ENCODE data around the gene RAB13. TPM values are rescaled to one million over a fixed set of nuclear protein-coding genes. Genes with fewer than 3 reads are reported as not detected.
"Not testable (repeated sequence)": the region's sequence is repeated elsewhere in the genome, so short reads cannot be mapped to it uniquely, and the experiment has no call there.

Gene RAB13
- 119 TPM for polyA plus RNA-seq (2013)

GRCh38 chr1:153985941-153986761 lies at the start of gene RAB13:
Gene RAB13, minus strand, starts transcription at chr1:153986339. Its CDS starts 103 bp downstream, at chr1:153986236.
- Histone ChIP-seq H3K4me3 (ENCODE audit: control insufficient read depth in 1 of 7, extremely low read depth in 1 of 7, insufficient read depth in 4 of 7, low read depth in 2 of 7, low read length in 6 of 7) (peak within 1 kb of the TSS; percentile 23 to 87 (median 66)), H3K27me3 (replicated peaks in 2 of 5; ENCODE audit: control insufficient read depth in 4 of 5, insufficient read depth in 5 of 5, low read length in 4 of 5) (no peaks in the 10 kb centered on the region)
- CTCF ChIA-PET: interaction anchor here (0.9 to 6.3 kb wide), 24 partner anchors 11 to 358 kb away, joined by 3 to 65 read pairs (median 4); partner anchors contain the start of genes CREB3L4, DENND4B, JTB and SLC39A1

GRCh38 chr1:154033697-154034096 lies 47.6 kb upstream of the RAB13 start:
- POLR2A ChIA-PET; H3K36me3 ChIP-seq (ENCODE audit: control insufficient read depth in 4 of 4, insufficient read depth in 4 of 4, low read length in 3 of 4); DNase-seq; H3K4me1 ChIP-seq (ENCODE audit: control extremely low read depth in 1 of 4, control insufficient read depth in 4 of 4, insufficient read depth in 4 of 4, low read length in 3 of 4); CTCF ChIA-PET; H3K27ac ChIP-seq (ENCODE audit: insufficient read depth in 1 of 2, low read depth in 1 of 2, low read length in 2 of 2, poor library complexity in 1 of 2, severe bottlenecking in 2 of 2); H3K27me3 ChIP-seq (replicated peaks in 2 of 5; ENCODE audit: control insufficient read depth in 4 of 5, insufficient read depth in 5 of 5, low read length in 4 of 5); H3K4me3 ChIP-seq (ENCODE audit: control insufficient read depth in 1 of 7, extremely low read depth in 1 of 7, insufficient read depth in 4 of 7, low read depth in 2 of 7, low read length in 6 of 7); H3K9me3 ChIP-seq (ENCODE audit: control extremely low read depth in 1 of 5, control insufficient read depth in 4 of 5, insufficient read depth in 2 of 5, low read depth in 1 of 5, low read length in 4 of 5): not testable (repeated sequence)
- no CpG with 5 or more reads among the region's 1 CpG for WGBS (ENCODE audit: insufficient coverage)

More at GRCh38 chr1:153985941-153986761, at the start of gene RAB13:
- POLR2A ChIA-PET: interaction anchor here (0.8 to 2.8 kb wide), 6 partner anchors 9 to 196 kb away, joined by 3 to 17 read pairs (median 5); partner anchors contain the start of genes DENND4B, GATAD2B, JTB and SLC39A1
- peak within 1 kb of the TSS; percentile 54 to 80 for H3K27ac ChIP-seq (ENCODE audit: insufficient read depth in 1 of 2, low read depth in 1 of 2, low read length in 2 of 2, poor library complexity in 1 of 2, severe bottlenecking in 2 of 2)
- H3K4me1 ChIP-seq (ENCODE audit: control extremely low read depth in 1 of 4, control insufficient read depth in 4 of 4, insufficient read depth in 4 of 4, low read length in 3 of 4): peaks cover 14 to 34% (median 23%) of the 10 kb centered on the region in 4 experiments
- peak in 2 of 3 donors; percentile 53 to 55 for DNase-seq
- peaks cover 0 to 8% (median 5%) of the 10 kb centered on the region in 4 experiments for H3K36me3 ChIP-seq (ENCODE audit: control insufficient read depth in 4 of 4, insufficient read depth in 4 of 4, low read length in 3 of 4)
- WGBS (ENCODE audit: insufficient coverage): 1% methylated on average over 14 of the region's 32 CpGs
- H3K9me3 ChIP-seq (ENCODE audit: control extremely low read depth in 1 of 5, control insufficient read depth in 4 of 5, insufficient read depth in 2 of 5, low read depth in 1 of 5, low read length in 4 of 5): no peaks in the 10 kb centered on the region

GRCh38 chr1:154019940-154020339 lies 33.8 kb upstream of the RAB13 start:
- no CpG with 5 or more reads among the region's 1 CpG for WGBS (ENCODE audit: insufficient coverage)
- DNase-seq: no peak
- Histone ChIP-seq H3K27me3 (replicated peaks in 2 of 5; ENCODE audit: control insufficient read depth in 4 of 5, insufficient read depth in 5 of 5, low read length in 4 of 5) (no peaks in the 10 kb centered on the region), H3K27ac (ENCODE audit: insufficient read depth in 1 of 2, low read depth in 1 of 2, low read length in 2 of 2, poor library complexity in 1 of 2, severe bottlenecking in 2 of 2) (no peak overlapping the region), H3K4me3 (ENCODE audit: control insufficient read depth in 1 of 7, extremely low read depth in 1 of 7, insufficient read depth in 4 of 7, low read depth in 2 of 7, low read length in 6 of 7) (no peak overlapping the region), H3K36me3 (ENCODE audit: control insufficient read depth in 4 of 4, insufficient read depth in 4 of 4, low read length in 3 of 4) (no peaks in the 10 kb centered on the region), H3K9me3 (ENCODE audit: control extremely low read depth in 1 of 5, control insufficient read depth in 4 of 5, insufficient read depth in 2 of 5, low read depth in 1 of 5, low read length in 4 of 5) (no peaks in the 10 kb centered on the region), H3K4me1 (ENCODE audit: control extremely low read depth in 1 of 4, control insufficient read depth in 4 of 4, insufficient read depth in 4 of 4, low read length in 3 of 4) (no peaks in the 10 kb centered on the region)
- CTCF ChIA-PET: interaction anchor here (1.0 kb wide), 1 partner anchor 25 kb away, joined by 3 read pairs; no protein-coding TSS in a partner anchor
- POLR2A ChIA-PET: no interaction called here

GRCh38 chr1:154019269-154019668 lies 33.1 kb upstream of the RAB13 start:
- Histone ChIP-seq H3K27me3 (replicated peaks in 2 of 5; ENCODE audit: control insufficient read depth in 4 of 5, insufficient read depth in 5 of 5, low read length in 4 of 5) (no peaks in the 10 kb centered on the region), H3K4me3 (ENCODE audit: control insufficient read depth in 1 of 7, extremely low read depth in 1 of 7, insufficient read depth in 4 of 7, low read depth in 2 of 7, low read length in 6 of 7) (no peak overlapping the region), H3K4me1 (ENCODE audit: control extremely low read depth in 1 of 4, control insufficient read depth in 4 of 4, insufficient read depth in 4 of 4, low read length in 3 of 4) (no peaks in the 10 kb centered on the region), H3K27ac (ENCODE audit: insufficient read depth in 1 of 2, low read depth in 1 of 2, low read length in 2 of 2, poor library complexity in 1 of 2, severe bottlenecking in 2 of 2) (no peak overlapping the region), H3K36me3 (ENCODE audit: control insufficient read depth in 4 of 4, insufficient read depth in 4 of 4, low read length in 3 of 4) (no peaks in the 10 kb centered on the region), H3K9me3 (ENCODE audit: control extremely low read depth in 1 of 5, control insufficient read depth in 4 of 5, insufficient read depth in 2 of 5, low read depth in 1 of 5, low read length in 4 of 5) (no peaks in the 10 kb centered on the region)
- WGBS (ENCODE audit: insufficient coverage): 96% methylated on average over 4 of the region's 4 CpGs
- ChIA-PET POLR2A (no interaction called here), CTCF (interaction anchor here (1.0 kb wide), 1 partner anchor 26 kb away, joined by 3 read pairs; no protein-coding TSS in a partner anchor)
- no peak for DNase-seq

- Histone ChIP-seq H3K4me3 (ENCODE audit: control insufficient read depth in 1 of 7, extremely low read depth in 1 of 7, insufficient read depth in 4 of 7, low read depth in 2 of 7, low read length in 6 of 7) (no peak overlapping the region), H3K4me1 (ENCODE audit: control extremely low read depth in 1 of 4, control insufficient read depth in 4 of 4, insufficient read depth in 4 of 4, low read length in 3 of 4) (no peaks in the 10 kb centered on the region), H3K9me3 (ENCODE audit: control extremely low read depth in 1 of 5, control insufficient read depth in 4 of 5, insufficient read depth in 2 of 5, low read depth in 1 of 5, low read length in 4 of 5) (no peaks in the 10 kb centered on the region), H3K36me3 (ENCODE audit: control insufficient read depth in 4 of 4, insufficient read depth in 4 of 4, low read length in 3 of 4) (no peaks in the 10 kb centered on the region), H3K27ac (ENCODE audit: insufficient read depth in 1 of 2, low read depth in 1 of 2, low read length in 2 of 2, poor library complexity in 1 of 2, severe bottlenecking in 2 of 2) (no peak overlapping the region), H3K27me3 (replicated peaks in 2 of 5; ENCODE audit: control insufficient read depth in 4 of 5, insufficient read depth in 5 of 5, low read length in 4 of 5) (no peaks in the 10 kb centered on the region)
- no CpG with 5 or more reads among the region's 3 CpGs for WGBS (ENCODE audit: insufficient coverage)
- POLR2A ChIA-PET: no interaction called here
- no peak for DNase-seq
- CTCF ChIA-PET: no interaction called here
Observed at GRCh38 chr1:154014154-154014907, 28.2 kb upstream of the RAB13 start.

- POLR2A ChIA-PET; H3K27me3 ChIP-seq (replicated peaks in 2 of 5; ENCODE audit: control insufficient read depth in 4 of 5, insufficient read depth in 5 of 5, low read length in 4 of 5); H3K4me1 ChIP-seq (ENCODE audit: control extremely low read depth in 1 of 4, control insufficient read depth in 4 of 4, insufficient read depth in 4 of 4, low read length in 3 of 4); H3K27ac ChIP-seq (ENCODE audit: insufficient read depth in 1 of 2, low read depth in 1 of 2, low read length in 2 of 2, poor library complexity in 1 of 2, severe bottlenecking in 2 of 2); DNase-seq; H3K36me3 ChIP-seq (ENCODE audit: control insufficient read depth in 4 of 4, insufficient read depth in 4 of 4, low read length in 3 of 4); H3K4me3 ChIP-seq (ENCODE audit: control insufficient read depth in 1 of 7, extremely low read depth in 1 of 7, insufficient read depth in 4 of 7, low read depth in 2 of 7, low read length in 6 of 7); H3K9me3 ChIP-seq (ENCODE audit: control extremely low read depth in 1 of 5, control insufficient read depth in 4 of 5, insufficient read depth in 2 of 5, low read depth in 1 of 5, low read length in 4 of 5): not testable (repeated sequence)
- CTCF ChIA-PET: interaction anchor here (0.7 kb wide), 1 partner anchor 10 kb away, joined by 3 read pairs; no protein-coding TSS in a partner anchor
- 96% methylated on average over 9 of the region's 14 CpGs for WGBS (ENCODE audit: insufficient coverage)
Observed at GRCh38 chr1:154012543-154012942, 26.4 kb upstream of the RAB13 start.
